H4 (cell line): ENCODE measurements around the gene KCNMA1. TPM values are rescaled to one million over a fixed set of nuclear protein-coding genes. Genes with fewer than 3 reads are reported as not detected.

Source experiments
- DNase-seq: peaks from one replicate; pipeline ENCODE4 v3.0.0-alpha.2; 2015; ENCODE audit warnings: low spot score
- total RNA-seq: library from RNA; depleted of rRNA; stranded (reverse); fragments of >200 nt; shearing (Covaris generic); gene quantifications from 2 replicates; pipeline ENCODE4 v1.2.3, GENCODE V29; 2014

Gene KCNMA1
- total RNA-seq, 1 experiment from 2014 or later = 8.4 TPM

- DNase-seq = no peak
Observed at GRCh38 chr10:77244286-77244685, 393.3 kb downstream of the KCNMA1 start.

GRCh38 chr10:77241350-77241725, 396.3 kb downstream of the KCNMA1 start:
- no peak for DNase-seq

GRCh38 chr10:77240706-77241349, 396.8 kb downstream of the KCNMA1 start:
- DNase-seq = no peak

GRCh38 chr10:77240041-77240652, 397.5 kb downstream of the KCNMA1 start:
- no peak for DNase-seq

GRCh38 chr10:77237120-77237519, 400.5 kb downstream of the KCNMA1 start:
- DNase-seq = no peak

GRCh38 chr10:77236700-77237099, 400.9 kb downstream of the KCNMA1 start:
- peak; percentile 35 for DNase-seq

GRCh38 chr10:77236029-77236428, 401.6 kb downstream of the KCNMA1 start:
- no peak for DNase-seq

- DNase-seq = no peak
Observed at GRCh38 chr10:77234599-77234998, 403.0 kb downstream of the KCNMA1 start.

GRCh38 chr10:77233466-77233865, 404.1 kb downstream of the KCNMA1 start:
- DNase-seq = no peak

- DNase-seq = no peak
Observed at GRCh38 chr10:77231884-77232610, 405.6 kb downstream of the KCNMA1 start.

GRCh38 chr10:77231375-77231774, 406.2 kb downstream of the KCNMA1 start:
- DNase-seq = no peak

- no peak for DNase-seq
Observed at GRCh38 chr10:77230194-77230593, 407.4 kb downstream of the KCNMA1 start.

- no peak for DNase-seq
Observed at GRCh38 chr10:77229704-77230103, 407.9 kb downstream of the KCNMA1 start.

- DNase-seq = no peak
Observed at GRCh38 chr10:77228559-77228958, 409.0 kb downstream of the KCNMA1 start.

GRCh38 chr10:77226853-77227565, 410.6 kb downstream of the KCNMA1 start:
- no peak for DNase-seq

GRCh38 chr10:77226452-77226851, 411.2 kb downstream of the KCNMA1 start:
- DNase-seq = no peak

GRCh38 chr10:77226020-77226419, 411.6 kb downstream of the KCNMA1 start:
- DNase-seq = no peak

GRCh38 chr10:77223526-77224460, 413.8 kb downstream of the KCNMA1 start:
- DNase-seq = no peak

GRCh38 chr10:77220150-77220549, 417.5 kb downstream of the KCNMA1 start:
- DNase-seq = no peak

- no peak for DNase-seq
Observed at GRCh38 chr10:77219046-77219445, 418.6 kb downstream of the KCNMA1 start.

- DNase-seq = no peak
Observed at GRCh38 chr10:77214799-77215198, 422.8 kb downstream of the KCNMA1 start.
